ENCODE measurements around the gene CAMK2G.
"Not testable (repeated sequence)": the region's sequence is repeated elsewhere in the genome, so short reads cannot be mapped to it uniquely, and the experiment has no call there.

Gene CAMK2G

DNA sequence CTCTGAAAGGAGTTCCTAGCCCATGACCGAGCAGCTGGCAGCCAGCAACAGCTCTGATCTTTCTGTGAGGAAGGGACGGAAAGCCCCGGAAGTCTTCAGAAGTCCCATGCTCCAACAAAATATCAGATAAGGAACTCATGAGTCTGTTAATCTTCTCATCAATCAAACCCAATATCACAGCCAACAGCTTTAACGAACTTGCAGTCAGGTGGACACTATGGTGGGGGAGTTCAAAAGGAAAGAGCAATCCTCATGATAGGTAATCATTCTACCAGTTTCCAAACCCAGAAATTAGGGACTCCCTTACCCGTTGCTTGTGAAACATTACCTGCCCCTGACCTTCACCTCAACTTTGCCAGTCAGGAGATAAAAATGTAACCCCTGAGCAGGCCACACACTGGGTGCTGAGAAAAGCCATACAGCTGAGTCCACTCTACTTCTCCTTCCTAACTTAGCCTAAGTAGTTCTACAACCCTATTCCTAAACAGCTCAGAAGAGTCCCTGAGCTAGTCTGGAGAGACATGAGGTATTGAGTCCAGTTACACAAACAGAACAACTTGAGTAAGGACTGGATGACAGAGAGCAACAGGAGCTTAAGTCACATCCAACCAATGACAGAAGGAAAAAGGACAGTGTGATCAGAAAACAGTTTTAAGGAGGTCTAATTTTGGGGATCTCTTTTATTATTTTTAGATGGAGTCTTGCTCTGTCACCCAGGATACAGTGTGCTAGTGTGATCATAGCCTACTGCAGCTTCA is 65.1 kb downstream of the CAMK2G start:
- DNase-seq, result no peak

DNA sequence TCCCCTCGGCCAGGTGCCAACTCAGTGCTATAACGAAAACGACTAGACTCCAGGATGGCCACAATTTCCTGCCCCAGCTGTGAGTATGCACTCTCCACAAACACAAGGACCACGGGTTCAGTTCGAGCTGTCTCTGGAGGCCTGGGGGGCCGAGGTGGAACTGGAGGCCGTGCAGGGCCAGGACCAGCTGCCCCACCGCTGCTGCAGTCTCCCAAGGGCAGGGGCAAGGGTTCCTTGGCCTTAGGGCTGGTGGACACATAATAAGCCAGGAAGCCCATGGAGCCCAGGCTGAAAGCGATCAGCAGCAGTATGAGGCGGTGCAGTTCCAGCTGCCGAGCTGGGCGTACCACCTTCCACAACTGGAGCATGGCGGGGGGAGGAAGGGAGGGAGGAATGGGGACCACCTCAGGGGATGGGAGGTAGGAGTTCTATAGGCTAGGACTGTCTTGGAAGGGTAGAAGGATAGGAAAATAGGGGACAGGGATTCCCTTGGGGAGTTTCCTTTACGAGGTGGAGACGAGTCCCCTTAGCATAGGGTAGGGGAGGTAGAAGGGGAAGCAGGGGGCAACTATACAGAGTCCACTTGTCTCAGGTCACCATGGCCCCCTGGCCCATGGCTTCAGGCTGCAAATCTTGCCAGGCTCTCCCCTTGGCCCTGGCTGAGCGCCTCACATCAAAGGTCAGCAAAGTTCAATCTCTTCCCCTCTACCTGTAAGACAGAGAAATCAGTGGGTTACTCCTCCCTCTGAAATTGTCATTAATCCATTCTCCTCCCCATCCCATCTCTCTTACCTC is 66.1 kb downstream of the CAMK2G start:
- DNase-seq, result no peak

DNA sequence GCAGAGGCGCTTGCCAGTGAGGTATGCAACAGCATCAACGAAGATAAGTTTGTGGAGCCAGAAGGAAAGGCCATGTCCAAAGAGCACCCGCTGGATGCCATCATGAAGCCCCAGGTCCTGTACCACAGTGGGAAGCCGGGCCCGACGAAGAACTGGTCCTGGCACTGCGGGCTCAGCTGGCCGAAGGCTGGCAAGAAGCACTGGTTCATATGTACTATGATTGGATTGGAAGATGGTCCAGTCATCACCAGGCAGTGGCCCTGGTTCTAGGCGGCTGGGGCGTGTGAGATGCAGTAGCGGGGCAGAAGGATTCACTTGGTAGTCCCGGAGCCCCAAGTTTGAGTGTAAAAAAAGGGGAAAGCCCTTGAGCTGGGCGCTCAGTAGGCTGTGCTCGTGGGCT is 66.9 kb downstream of the CAMK2G start:
- no peak for DNase-seq

DNA sequence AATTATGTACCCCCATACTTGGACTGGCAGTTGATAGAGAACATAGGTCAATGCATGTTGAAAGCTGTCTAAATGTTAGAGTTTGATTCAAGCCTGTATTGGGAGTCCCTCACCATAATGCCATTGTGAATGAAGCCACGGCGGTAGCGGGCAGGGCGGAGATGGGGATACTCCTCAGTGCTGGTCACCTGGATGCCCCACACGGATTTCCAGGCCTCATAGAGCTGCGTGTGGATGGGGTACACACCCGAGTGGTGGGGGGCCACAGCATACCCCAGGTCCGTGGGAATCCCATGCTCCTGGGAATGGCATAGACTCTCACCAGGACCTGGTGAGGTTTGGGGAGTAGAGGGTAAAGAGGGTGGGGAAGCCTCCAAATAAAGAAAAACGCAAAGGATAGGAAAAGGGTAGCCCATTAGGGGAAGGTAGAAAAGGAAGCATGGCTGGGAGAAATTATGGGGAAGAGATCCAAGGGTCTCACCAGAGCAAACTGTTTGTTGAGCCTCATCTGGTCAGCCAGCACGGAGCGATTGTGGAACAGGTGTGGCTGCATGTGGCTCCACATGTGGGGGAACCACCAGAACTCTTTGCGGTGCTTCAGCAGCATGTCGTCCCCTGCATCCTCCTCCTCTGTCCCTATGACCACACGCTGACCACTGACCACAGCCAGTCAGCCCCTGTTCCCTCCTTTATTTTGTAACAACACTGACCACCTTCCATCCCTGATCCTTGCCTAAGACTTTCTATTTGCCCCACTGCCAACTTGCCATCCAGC is 68.0 kb downstream of the CAMK2G start:
- no peak for DNase-seq

DNA sequence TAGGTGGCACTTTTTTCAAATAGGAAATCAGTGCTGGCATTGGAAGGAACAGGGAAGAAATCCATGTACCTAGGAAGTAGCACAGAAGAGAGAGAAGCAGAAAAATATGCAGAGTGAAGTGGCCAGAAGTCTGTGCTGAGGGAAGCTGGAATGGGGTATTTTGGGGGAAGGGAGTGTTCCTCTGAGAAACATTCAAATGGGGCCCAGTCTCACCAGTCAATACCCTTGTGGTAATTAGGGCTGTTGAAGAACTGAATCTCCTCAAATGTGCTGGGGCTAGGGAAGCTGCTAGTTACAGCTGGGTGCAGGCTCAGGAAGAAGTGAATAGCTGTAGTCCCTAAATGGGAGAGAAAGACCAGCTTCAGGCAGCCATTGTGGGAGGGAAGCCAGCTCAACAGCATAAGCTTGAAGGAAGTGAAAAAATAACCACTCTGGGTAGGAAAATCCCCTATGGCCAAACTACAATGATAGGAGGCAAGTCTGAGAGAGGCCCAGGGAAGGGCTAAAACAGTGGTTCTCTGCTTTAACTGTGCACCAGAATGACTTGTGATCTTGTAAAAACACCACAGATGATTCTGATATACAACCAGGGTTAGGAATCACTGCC is 70.6 kb downstream of the CAMK2G start:
- no peak for DNase-seq

DNA sequence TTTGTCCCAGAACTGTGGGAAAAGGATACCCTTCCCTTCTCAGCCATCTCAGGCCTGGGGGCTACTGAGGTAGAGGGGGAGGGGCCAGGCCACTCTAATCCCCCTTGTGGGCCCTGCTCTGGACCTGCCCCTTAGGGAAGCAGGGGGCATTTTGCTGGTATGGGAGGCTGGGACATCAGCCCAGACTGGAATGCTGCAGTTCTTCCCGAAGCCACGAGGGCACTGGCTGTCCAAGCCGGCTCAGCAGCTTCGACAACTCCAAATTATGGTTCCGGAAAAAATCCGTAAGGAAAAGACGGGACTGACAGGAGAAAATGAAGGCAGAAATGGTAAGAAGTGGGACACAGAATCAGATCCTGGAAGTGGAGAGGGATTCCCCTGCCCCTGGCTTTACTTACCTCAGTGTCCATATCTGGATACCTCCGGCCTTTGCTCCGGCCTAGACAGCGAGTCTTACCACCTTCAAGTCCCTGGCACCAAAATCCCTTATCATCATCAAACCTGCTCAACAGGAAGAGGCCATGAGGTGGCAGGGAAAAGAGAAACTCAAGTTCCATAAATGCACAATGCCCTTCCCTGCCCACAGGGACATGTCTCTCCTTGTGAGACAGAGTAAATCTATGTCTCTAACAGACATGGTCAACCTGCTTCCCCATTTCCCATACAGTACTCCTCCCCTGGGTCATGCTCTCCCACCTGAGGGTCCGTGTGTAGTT is 71.9 kb downstream of the CAMK2G start:
- no peak for DNase-seq

DNA sequence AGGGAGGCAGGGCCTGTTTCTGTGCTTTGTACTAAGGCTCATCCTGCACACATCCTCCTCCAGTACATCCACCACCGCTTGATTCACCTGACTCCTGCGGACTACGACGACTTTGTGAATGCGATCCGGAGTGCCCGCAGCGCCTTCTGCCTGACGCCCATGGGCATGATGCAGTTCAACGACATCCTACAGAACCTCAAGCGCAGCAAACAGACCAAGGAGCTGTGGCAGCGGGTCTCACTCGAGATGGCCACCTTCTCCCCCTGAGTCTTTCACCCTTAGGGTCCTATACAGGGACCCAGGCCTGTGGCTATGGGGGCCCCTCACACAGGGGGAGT is 73.1 kb downstream of the CAMK2G start:
- no peak for DNase-seq

DNA sequence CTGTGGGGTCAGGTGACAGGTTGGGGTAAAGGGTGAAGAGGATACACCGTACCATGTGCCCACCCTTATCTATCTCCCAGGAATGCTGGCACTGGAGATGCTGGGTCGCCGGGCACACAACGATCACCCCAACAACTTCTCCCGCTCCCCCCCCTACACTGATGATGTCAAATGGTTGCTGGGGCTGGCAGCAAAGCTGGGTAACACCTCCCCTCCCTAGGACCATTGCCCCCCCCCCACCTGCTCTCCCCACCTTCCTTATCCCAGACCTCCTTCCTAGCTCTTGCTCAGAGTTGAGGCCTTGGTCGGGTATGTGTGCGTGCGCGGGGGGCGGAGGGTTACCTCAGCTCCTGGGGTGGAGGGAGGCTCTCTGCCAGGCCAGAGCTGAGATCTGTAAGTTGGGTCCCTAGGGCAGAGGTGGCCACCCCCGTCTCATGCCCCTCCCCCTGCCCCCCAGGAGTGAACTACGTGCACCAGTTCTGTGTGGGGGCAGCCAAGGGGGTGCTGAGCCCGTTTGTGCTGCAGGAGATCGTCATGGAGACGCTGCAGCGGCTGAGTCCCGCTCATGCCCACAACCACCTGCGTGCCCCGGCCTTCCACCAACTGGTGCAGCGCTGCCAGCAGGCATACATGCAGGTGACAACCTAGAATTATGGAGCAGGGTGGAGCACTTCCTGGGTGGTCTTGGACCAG is 73.6 kb downstream of the CAMK2G start:
- no peak for DNase-seq

DNA sequence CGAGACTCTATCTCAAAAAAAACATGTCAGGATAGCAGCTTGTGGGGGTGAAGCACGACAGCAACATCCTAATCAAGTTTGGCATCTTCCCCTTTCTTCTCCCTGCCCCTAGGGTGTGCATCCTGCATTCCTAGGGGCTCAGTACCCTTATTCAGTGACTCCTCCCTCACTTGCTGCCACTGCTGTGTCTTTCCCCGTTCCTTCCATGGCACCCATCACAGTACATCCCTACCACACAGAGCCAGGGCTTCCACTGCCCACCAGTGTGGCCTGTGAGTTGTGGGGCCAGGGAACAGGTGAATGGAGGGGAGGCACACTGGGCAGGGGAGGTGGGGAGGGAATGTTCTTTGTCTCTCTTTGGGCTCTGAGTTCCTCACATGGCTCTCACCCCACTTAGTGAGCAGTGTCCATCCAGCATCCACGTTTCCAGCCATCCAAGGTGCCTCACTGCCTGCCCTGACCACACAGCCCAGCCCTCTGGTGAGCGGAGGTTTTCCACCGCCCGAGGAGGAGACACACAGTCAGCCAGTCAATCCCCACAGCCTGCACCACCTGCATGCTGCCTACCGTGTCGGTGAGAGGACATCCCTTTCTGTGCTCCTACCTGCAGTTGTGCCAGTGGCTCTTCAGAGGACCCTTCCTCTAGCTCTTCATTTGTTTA is 74.3 kb downstream of the CAMK2G start:
- DNase-seq, result no peak

DNA sequence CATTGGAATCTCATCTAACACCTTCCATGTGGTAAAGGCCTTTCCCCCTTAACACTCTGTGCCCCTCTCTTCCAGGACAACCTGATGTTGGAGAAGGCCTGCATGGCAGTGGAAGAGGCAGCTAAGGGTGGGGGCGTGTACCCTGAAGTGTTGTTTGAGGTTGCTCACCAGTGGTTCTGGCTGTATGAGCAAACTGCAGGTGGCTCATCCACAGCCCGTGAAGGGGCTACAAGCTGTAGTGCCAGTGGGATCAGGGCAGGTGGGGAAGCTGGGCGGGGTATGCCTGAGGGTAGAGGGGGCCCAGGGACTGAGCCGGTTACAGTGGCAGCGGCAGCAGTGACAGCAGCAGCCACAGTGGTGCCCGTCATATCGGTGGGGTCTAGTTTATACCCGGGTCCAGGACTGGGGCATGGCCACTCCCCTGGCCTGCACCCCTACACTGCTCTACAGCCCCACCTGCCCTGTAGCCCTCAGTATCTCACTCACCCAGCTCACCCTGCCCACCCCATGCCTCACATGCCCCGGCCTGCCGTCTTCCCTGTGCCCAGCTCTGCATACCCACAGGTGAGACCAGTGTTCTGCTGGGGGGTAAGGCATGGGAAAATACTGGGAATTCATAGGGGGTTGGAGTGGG is 75.3 kb downstream of the CAMK2G start:
- DNase-seq, result no peak

DNA sequence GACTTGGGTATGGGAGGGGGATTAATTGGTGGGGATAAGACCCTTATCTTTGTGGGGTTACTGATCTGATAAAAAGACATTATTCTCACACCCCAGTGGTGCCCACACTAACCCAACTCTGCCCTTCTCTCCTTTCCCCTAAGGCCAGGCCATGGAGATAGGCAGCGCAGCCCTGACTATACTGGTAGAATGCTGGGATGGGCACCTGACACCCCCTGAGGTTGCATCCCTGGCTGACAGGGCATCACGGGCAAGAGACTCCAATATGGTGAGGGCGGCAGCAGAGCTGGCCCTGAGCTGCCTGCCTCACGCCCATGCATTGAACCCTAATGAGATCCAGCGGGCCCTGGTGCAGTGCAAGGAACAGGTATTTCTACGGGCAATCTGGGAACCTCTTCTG is 76.3 kb downstream of the CAMK2G start:
- DNase-seq, result no peak

DNA sequence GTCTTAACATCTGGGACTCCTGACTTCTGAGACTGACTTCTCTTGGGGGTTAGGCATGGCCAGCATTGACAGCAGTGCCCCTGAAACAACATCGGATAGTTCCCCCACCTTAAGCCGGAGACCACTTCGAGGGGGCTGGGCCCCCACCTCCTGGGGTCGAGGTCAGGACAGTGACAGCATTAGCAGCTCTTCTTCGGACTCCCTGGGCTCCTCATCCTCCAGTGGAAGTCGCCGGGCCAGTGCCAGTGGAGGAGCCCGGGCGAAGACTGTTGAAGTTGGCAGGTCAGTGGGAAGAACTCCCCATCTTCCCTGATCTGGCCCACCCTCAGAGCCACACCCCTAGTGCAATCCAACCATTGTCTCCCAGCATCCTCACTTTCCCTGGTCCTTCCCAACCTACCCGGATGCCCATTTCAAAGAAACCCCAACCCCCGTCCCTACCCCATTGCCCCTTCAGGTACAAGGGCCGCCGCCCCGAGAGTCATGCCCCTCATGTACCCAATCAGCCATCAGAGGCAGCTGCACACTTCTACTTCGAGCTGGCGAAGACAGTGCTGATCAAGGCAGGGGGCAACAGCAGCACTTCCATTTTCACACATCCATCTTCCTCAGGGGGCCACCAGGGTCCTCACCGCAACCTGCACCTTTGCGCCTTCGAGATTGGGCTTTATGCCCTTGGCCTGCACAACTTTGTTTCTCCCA is 76.9 kb downstream of the CAMK2G start:
- DNase-seq, result no peak

DNA sequence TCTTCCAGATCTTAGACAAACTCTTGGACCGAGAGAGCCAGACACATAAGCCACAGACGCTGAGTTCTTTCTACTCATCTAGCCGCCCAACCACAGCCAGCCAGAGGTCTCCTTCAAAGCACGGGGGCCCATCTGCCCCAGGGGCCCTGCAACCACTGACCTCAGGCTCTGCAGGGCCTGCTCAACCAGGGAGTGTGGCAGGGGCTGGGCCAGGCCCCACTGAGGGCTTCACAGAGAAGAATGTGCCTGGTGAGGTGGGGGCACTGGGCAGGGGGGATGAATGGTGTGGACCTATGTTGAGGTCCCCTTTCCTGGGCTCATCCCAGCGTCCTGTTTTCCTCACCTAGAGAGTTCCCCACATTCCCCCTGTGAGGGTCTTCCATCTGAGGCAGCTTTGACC is 77.6 kb downstream of the CAMK2G start:
- DNase-seq, result no peak

DNA sequence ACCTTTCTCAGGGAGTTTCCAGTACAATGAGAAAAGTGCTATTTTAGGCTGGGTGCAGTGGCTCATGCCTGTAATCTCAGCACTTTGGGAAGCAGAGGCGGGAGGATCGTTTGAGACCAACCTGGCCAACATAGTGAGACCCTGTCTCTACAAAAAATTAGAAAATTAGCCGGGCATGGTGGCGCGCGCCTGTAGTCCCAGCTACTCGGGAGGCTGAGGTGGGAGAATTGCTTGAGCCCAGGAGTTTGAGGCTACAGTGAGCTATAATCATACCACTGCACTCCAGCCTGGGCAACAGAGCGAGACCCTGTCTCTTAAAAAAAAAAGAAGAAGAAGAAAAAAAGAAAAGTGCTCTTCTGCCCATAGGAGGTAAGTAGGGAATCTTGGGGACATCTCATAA is 78.3 kb downstream of the CAMK2G start:
- not testable (repeated sequence) for DNase-seq

DNA sequence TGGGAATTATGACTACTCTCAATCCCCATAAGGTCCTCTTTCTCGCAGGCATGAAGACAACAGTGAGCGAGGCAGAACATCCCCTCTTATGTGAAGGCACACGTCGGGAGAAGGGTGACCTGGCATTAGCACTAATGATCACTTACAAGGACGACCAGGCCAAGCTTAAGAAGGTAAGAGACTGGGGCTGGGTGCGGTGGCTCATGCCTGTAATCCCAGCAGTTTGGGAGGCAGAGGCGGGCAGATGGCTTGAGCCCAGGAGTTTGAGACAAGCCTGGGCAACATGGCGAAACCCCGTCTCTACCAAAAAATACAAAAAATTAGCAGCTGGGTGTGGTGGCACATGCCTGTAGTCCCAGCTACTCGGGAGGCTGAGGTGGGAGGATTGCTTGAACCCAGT is 78.9 kb downstream of the CAMK2G start:
- not testable (repeated sequence) for DNase-seq

DNA sequence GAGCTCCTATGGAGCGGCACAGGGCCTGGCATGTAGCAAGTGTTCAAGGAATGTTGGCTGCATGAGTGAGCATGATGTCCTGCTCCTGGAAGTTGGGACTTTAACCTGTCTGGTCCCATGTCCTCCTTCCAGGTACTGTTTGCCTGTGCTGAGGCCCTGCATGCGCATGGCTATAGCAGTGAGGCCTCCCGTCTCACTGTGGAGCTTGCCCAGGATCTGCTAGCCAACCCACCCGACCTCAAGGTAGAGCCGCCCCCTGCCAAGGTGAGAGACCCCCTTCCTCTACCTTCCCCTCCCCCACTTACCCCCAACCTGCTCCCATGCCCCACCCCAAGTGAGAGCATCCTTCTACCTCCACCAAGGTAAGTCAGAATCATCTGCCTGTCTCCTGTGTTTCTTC is 80.9 kb downstream of the CAMK2G start:
- no peak for DNase-seq

DNA sequence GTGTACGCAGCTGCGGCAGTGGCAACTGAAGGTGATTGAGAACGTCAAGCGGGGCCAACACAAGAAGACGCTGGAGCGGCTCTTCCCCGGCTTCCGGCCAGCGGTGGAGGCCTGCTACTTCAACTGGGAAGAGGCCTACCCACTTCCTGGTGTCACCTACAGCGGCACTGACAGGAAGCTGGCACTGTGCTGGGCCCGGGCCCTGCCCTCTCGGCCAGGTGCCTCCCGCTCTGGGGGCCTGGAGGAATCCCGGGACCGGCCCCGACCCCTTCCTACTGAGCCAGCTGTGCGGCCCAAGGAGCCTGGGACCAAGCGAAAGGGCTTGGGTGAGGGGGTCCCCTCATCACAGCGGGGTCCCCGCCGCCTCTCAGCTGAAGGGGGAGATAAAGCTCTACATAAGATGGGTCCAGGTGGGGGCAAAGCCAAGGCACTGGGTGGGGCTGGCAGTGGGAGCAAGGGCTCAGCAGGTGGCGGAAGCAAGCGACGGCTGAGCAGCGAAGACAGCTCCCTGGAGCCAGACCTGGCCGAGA is 82.4 kb downstream of the CAMK2G start:
- no peak for DNase-seq

DNA sequence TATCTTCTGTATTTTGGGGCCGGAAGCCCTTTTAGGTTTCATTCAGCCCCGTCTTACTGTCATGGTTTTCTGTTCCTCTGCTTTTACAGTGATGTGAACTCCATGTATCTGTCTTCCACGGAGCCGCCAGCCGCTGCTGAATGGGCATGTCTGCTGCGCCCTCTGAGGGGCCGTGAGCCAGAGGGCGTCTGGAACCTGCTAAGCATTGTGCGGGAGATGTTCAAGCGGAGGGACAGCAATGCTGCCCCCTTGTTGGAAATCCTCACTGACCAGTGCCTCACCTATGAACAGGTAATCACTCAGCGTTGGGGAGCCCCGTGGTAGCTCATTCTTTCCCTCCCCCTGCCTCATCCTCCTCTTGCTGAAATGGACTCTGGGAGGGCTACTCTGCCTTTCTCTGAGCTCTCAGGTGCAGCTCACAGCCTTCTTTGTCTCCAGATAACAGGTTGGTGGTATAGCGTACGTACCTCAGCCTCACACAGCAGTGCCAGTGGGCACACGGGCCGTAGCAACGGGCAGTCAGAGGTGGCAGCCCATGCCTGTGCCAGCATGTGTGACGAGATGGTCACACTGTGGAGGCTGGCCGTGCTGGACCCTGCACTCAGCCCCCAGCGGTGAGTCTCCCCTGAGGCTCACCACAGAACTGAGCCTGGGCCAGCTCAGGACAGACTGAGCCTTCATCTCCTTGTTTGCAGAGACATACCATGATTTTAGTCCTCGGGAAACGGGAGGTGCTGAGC is 83.3 kb downstream of the CAMK2G start:
- no peak for DNase-seq

DNA sequence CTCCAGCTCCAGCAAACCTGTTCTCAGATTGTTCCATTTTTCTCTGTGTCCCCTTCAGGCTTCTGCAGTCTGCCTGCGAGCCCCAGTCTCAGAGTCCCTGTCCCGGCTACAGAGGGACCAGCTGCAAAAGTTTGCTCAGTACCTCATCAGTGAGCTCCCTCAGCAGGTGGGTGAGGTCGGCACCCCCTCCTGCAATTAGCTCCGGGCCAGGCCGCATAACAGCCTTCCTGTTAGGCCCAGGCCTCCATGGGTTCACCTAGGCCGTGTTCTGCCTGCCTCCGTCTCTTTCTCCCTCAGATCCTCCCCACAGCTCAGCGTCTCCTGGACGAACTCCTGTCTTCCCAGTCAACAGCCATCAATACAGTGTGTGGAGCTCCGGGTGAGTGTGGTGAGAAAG is 84.7 kb downstream of the CAMK2G start:
- no peak for DNase-seq
